ENCODE data around the gene SLC23A2.

DNA sequence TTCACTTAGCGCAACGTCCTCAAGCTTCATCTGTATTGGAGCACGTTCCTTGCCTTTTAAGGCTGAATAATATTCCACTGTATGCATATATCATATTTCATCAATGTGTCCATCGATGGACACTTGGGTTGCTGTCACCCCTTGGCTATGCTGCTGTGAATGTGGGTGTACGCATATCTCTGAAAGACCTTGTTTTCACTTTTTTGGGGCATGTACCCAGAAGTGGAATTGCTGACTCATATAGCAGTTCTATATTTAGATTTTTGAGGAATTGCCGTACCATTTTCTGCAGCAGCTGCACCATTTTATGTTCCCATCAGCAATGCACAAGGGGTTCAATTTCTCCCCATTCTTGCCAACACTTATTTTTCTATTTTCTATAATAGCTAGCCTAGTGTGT lies 22.8 kb upstream of the SLC23A2 start:
- TF ChIP-seq TAF1 (IDR thresholded peaks at IDR 0.05; ENCODE audit: borderline replicate concordance, low read depth, low read length) = no peak
- no peak for TF ChIP-seq POLR2A (IDR thresholded peaks at IDR 0.05; ENCODE audit: low read depth, low read length)
- TF ChIP-seq POLR2AphosphoS5 (IDR thresholded peaks at IDR 0.05; ENCODE audit: low read depth, low read length) = no peak

Measured in GM12892 (cell line).